H9 (cell line): Measurements from ENCODE around the gene CLEC14A. TPM values are rescaled to one million over a fixed set of nuclear protein-coding genes. Genes with fewer than 3 reads are reported as not detected.

Experiments
- DNase-seq: peaks from one replicate; pipeline ENCODE4 v3.0.0-alpha.2; 2017
- H2AFZ ChIP-seq: one replicate; pipeline ENCODE4 v1.6.1; 2013; ENCODE audit warnings: mild to moderate bottlenecking, low read length, control low read depth, moderate library complexity
- H2AK5ac ChIP-seq: 2 replicates; pipeline ENCODE4 v1.6.1; 2013; ENCODE audit warnings: low read length, control low read depth, mixed read lengths; ENCODE audit not compliant: insufficient read length
- H2BK120ac ChIP-seq: one replicate; pipeline ENCODE4 v1.6.1; 2013; ENCODE audit warnings: low read depth, mild to moderate bottlenecking, low read length, control low read depth, inconsistent platforms; ENCODE audit not compliant: poor library complexity, severe bottlenecking
- H2BK12ac ChIP-seq: 2 replicates; pipeline ENCODE4 v1.6.1; 2013; ENCODE audit warnings: low read length, control low read depth, mixed read lengths, low read depth; ENCODE audit not compliant: insufficient read length
- H2BK15ac ChIP-seq: 2 replicates; pipeline ENCODE4 v1.6.1; 2013; ENCODE audit warnings: low read depth, low read length, control low read depth
- H2BK20ac ChIP-seq: one replicate; pipeline ENCODE4 v1.6.1; 2013; ENCODE audit warnings: low read depth, mild to moderate bottlenecking, low read length, control low read depth, inconsistent platforms; ENCODE audit not compliant: poor library complexity, severe bottlenecking
- H2BK5ac ChIP-seq: 2 replicates; pipeline ENCODE4 v1.6.1; 2013; ENCODE audit warnings: low read length, control low read depth, mixed read lengths; ENCODE audit not compliant: insufficient read length
- H3K14ac ChIP-seq: 2 replicates; pipeline ENCODE4 v1.6.1; 2013; ENCODE audit warnings: low read length, control low read depth; ENCODE audit not compliant: insufficient read depth
- H3K18ac ChIP-seq: 2 replicates; pipeline ENCODE4 v1.6.1; 2013; ENCODE audit warnings: low read depth, mild to moderate bottlenecking, mixed read lengths, low read length, control low read depth; ENCODE audit not compliant: insufficient read length
- H3K23ac ChIP-seq: 2 replicates; pipeline ENCODE4 v1.6.1; 2013; ENCODE audit warnings: low read length, control low read depth, mixed read lengths, low read depth; ENCODE audit not compliant: insufficient read length
- H3K23me2 ChIP-seq: 2 replicates; pipeline ENCODE4 v1.6.1; 2013; ENCODE audit warnings: low read depth, mild to moderate bottlenecking, mixed read lengths, low read length, control low read depth; ENCODE audit not compliant: insufficient read length, poor library complexity, severe bottlenecking
- H3K27ac ChIP-seq: 2 replicates; pipeline ENCODE4 v1.5.1; 2013; ENCODE audit warnings: low read length, control low read depth, mixed read lengths, low read depth; ENCODE audit not compliant: insufficient read length
- H3K27me3 ChIP-seq: 2 replicates; pipeline ENCODE4 v1.6.1; 2013; ENCODE audit warnings: low read length, control low read depth, inconsistent platforms; ENCODE audit not compliant: insufficient read depth
- H3K4ac ChIP-seq: 2 replicates; pipeline ENCODE4 v1.6.1; 2013; ENCODE audit warnings: low read depth, mild to moderate bottlenecking, control low read depth, inconsistent platforms, low read length, moderate library complexity
- H3K4me1 ChIP-seq: 2 replicates; pipeline ENCODE4 v1.6.1; 2013; ENCODE audit warnings: low read length, control low read depth, inconsistent platforms; ENCODE audit not compliant: insufficient read depth
- H3K4me2 ChIP-seq: 2 replicates; pipeline ENCODE4 v1.6.1; 2013; ENCODE audit warnings: low read length, control low read depth, mixed read lengths; ENCODE audit not compliant: insufficient read length, insufficient read depth
- H3K56ac ChIP-seq: 2 replicates; pipeline ENCODE4 v1.6.1; 2013; ENCODE audit warnings: low read depth, mild to moderate bottlenecking, mixed read lengths, low read length, control low read depth; ENCODE audit not compliant: insufficient read length
- H3K79me1 ChIP-seq: 2 replicates; pipeline ENCODE4 v1.6.1; 2013; ENCODE audit warnings: low read depth, mild to moderate bottlenecking, moderate library complexity, low read length, control low read depth, inconsistent platforms; ENCODE audit not compliant: insufficient read depth, poor library complexity, severe bottlenecking
- H3K79me2 ChIP-seq: 2 replicates; pipeline ENCODE4 v1.6.1; 2013; ENCODE audit warnings: low read length, control low read depth, inconsistent platforms; ENCODE audit not compliant: insufficient read depth
- H3K9ac ChIP-seq: 2 replicates; pipeline ENCODE4 v1.6.1; 2013; ENCODE audit warnings: low read length, control low read depth, mixed read lengths; ENCODE audit not compliant: insufficient read length; ENCODE audit errors: extremely low read depth
- H3K9me3 ChIP-seq: one replicate; pipeline ENCODE4 v1.6.1; 2013; ENCODE audit warnings: low read depth, low read length, inconsistent platforms; ENCODE audit not compliant: control insufficient read depth
- H3T11ph ChIP-seq: one replicate; pipeline ENCODE4 v1.6.1; 2013; ENCODE audit warnings: mild to moderate bottlenecking, low read length, control low read depth, inconsistent platforms
- H4K20me1 ChIP-seq: one replicate; pipeline ENCODE4 v1.6.1; 2013; ENCODE audit not compliant: control insufficient read depth, insufficient read length, insufficient read depth
- H4K5ac ChIP-seq: 2 replicates; pipeline ENCODE4 v1.6.1; 2013; ENCODE audit warnings: low read depth, mild to moderate bottlenecking, mixed read lengths, low read length, control low read depth; ENCODE audit not compliant: insufficient read length
- H4K8ac ChIP-seq: replicated peaks from 2 replicates; pipeline ENCODE4 v1.6.1; 2013; ENCODE audit warnings: low read length, control low read depth, mixed read lengths, low read depth; ENCODE audit not compliant: insufficient read length
- H4K91ac ChIP-seq: 2 replicates; pipeline ENCODE4 v1.6.1; 2013; ENCODE audit warnings: low read depth, mild to moderate bottlenecking, moderate library complexity, mixed read lengths, low read length, control low read depth; ENCODE audit not compliant: insufficient read length
- H3K27ac Mint-ChIP-seq, 3 experiments: 2 replicates in 2 of 3; 3 replicates in 1 of 3; pipeline ENCODE4 v1.8.0; 2020 to 2021; ENCODE audit warnings: mixed read lengths in 3 of 3, mild to moderate bottlenecking in 1 of 3, moderate library complexity in 1 of 3
- H3K27me3 Mint-ChIP-seq: 2 replicates; pipeline ENCODE4 v1.8.0; 2021; ENCODE audit warnings: low read depth, mild to moderate bottlenecking, moderate library complexity, mixed read lengths
- H3K36me3 Mint-ChIP-seq, 3 experiments: 2 replicates in 2 of 3; 3 replicates in 1 of 3; pipeline ENCODE4 v1.8.0; 2020 to 2021; ENCODE audit warnings: low read depth in 3 of 3, mixed read lengths in 3 of 3; ENCODE audit not compliant: insufficient read depth in 1 of 3
- H3K4me1 Mint-ChIP-seq, 2 experiments: 2 replicates each; pipeline ENCODE4 v1.8.0; 2020; ENCODE audit warnings: mixed read lengths in 2 of 2
- H3K4me3 Mint-ChIP-seq, 2 experiments: 2 replicates in 1 of 2; 3 replicates in 1 of 2; pipeline ENCODE4 v1.8.0; 2020 to 2021; ENCODE audit warnings: mild to moderate bottlenecking in 2 of 2, mixed read lengths in 2 of 2, moderate library complexity in 1 of 2
- H3K9me3 Mint-ChIP-seq, 2 experiments: 2 replicates in 1 of 2; 3 replicates in 1 of 2; pipeline ENCODE4 v1.8.0; 2020; ENCODE audit warnings: mild to moderate bottlenecking in 2 of 2, mixed read lengths in 2 of 2, moderate library complexity in 1 of 2
- total RNA-seq: library from RNA; stranded (reverse); gene quantifications from 2 replicates; pipeline ENCODE4 v1.2.1, GENCODE V29; 2021
- TF ChIP-seq, protein P1 (sequence below): fragments of 200-600 bp; sonication (generic); conservative IDR thresholded peaks from 3 replicates; pipeline ENCODE4 v1.8.0; 2021; ENCODE audit warnings: antibody characterized with exemption, mild to moderate bottlenecking

The CLEC14A gene
- total RNA-seq, 1 experiment from 2014 or later = not detected

DNA sequence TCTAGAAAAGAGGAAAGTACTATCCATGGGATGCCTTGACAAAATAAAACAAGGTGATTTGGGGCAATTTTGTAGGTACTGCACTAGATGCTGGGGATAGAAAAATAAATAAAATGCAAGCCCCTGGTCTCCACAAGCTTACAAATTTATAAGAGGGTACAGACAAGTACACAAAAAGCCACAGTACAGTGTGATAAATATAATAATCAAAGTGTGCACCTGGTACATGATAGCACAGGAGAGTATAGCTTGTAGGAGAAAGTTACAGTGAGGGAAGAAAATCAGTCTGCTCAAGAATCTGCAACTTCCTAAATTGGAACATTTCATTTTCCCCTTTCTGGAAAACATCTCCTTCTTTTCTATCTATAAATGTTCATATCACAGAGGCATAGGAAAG is 51.2 kb downstream of the CLEC14A start:
- Histone ChIP-seq H3K18ac (no peak overlapping the region), H4K8ac (no peak overlapping the region), H2AFZ (no peak overlapping the region), H3K79me2 (no peaks in the 10 kb centered on the region), H3K23ac (no peak overlapping the region), H3K79me1 (no peaks in the 10 kb centered on the region), H3K9me3 (no peaks in the 10 kb centered on the region), H3K9ac (no peak overlapping the region), H2BK15ac (no peak overlapping the region), H3T11ph (no peak overlapping the region), H3K27ac (no peak overlapping the region), H2AK5ac (no peak overlapping the region), H3K4ac (no peak overlapping the region), H2BK120ac (no peak overlapping the region), H4K20me1 (no peaks in the 10 kb centered on the region), H3K4me1 (no peaks in the 10 kb centered on the region), H2BK5ac (no peak overlapping the region), H4K91ac (no peak overlapping the region), H3K14ac (no peak overlapping the region), H3K27me3 (peaks cover 28% of the 10 kb centered on the region), H2BK12ac (no peak overlapping the region), H3K23me2 (peaks cover 11% of the 10 kb centered on the region), H3K56ac (no peak overlapping the region), H3K4me2 (no peak overlapping the region), H4K5ac (no peak overlapping the region), H2BK20ac (no peak overlapping the region)
- Mint-ChIP-seq H3K4me1 (peaks cover 36 to 46% of the 10 kb centered on the region in 2 experiments), H3K36me3 (peaks cover 4 to 11% (median 11%) of the 10 kb centered on the region in 3 experiments), H3K27me3 (peaks cover 43% of the 10 kb centered on the region), H3K4me3 (no peak overlapping the region), H3K27ac (no peak overlapping the region), H3K9me3 (peaks cover 3 to 8% of the 10 kb centered on the region in 2 experiments)
- TF ChIP-seq, protein P1, sequence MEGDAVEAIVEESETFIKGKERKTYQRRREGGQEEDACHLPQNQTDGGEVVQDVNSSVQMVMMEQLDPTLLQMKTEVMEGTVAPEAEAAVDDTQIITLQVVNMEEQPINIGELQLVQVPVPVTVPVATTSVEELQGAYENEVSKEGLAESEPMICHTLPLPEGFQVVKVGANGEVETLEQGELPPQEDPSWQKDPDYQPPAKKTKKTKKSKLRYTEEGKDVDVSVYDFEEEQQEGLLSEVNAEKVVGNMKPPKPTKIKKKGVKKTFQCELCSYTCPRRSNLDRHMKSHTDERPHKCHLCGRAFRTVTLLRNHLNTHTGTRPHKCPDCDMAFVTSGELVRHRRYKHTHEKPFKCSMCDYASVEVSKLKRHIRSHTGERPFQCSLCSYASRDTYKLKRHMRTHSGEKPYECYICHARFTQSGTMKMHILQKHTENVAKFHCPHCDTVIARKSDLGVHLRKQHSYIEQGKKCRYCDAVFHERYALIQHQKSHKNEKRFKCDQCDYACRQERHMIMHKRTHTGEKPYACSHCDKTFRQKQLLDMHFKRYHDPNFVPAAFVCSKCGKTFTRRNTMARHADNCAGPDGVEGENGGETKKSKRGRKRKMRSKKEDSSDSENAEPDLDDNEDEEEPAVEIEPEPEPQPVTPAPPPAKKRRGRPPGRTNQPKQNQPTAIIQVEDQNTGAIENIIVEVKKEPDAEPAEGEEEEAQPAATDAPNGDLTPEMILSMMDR = no peak
- no peak for DNase-seq

Other genes with a start within 250 kb of the CLEC14A start
- gene SSTR1, start 48.2 kb downstream of the CLEC14A start, total RNA-seq = 0.90 and 0.98 TPM in 2 replicates